Rectal smooth muscle tissue (tissue), 1 donor: ENCODE data around the gene EGFR.

Source experiments
- H3K27ac ChIP-seq: one replicate; pipeline ENCODE4 v1.7.0; 2013; ENCODE audit warnings: low read depth, low read length, inconsistent platforms
- H3K27me3 ChIP-seq: one replicate; pipeline ENCODE4 v1.7.0; 2013; ENCODE audit warnings: low read length; ENCODE audit not compliant: control insufficient read depth, insufficient read depth
- H3K36me3 ChIP-seq: one replicate; pipeline ENCODE4 v1.7.0; 2013; ENCODE audit warnings: low read length; ENCODE audit not compliant: control insufficient read depth, insufficient read depth
- H3K4me1 ChIP-seq: one replicate; pipeline ENCODE4 v1.7.0; 2013; ENCODE audit warnings: low read length; ENCODE audit not compliant: control insufficient read depth, insufficient read depth
- H3K4me3 ChIP-seq: one replicate; pipeline ENCODE4 v1.7.0; 2013; ENCODE audit warnings: low read length
- H3K9ac ChIP-seq: one replicate; pipeline ENCODE4 v1.7.0; 2013; ENCODE audit warnings: low read length

The EGFR gene

GRCh38 chr7:54991341-54991740 lies 27.5 kb upstream of the EGFR start:
- no peaks in the 10 kb centered on the region for H3K27me3 ChIP-seq
- H3K36me3 ChIP-seq = no peaks in the 10 kb centered on the region
- no peaks in the 10 kb centered on the region for H3K4me1 ChIP-seq
- no peak overlapping the region for H3K9ac ChIP-seq
- no peak overlapping the region for H3K4me3 ChIP-seq
- H3K27ac ChIP-seq = no peak overlapping the region

GRCh38 chr7:54992871-54993475 lies 25.8 kb upstream of the EGFR start:
- peaks cover 3% of the 10 kb centered on the region for H3K27me3 ChIP-seq
- H3K4me1 ChIP-seq = no peaks in the 10 kb centered on the region
- H3K9ac ChIP-seq = no peak overlapping the region
- no peaks in the 10 kb centered on the region for H3K36me3 ChIP-seq
- no peak overlapping the region for H3K27ac ChIP-seq
- no peak overlapping the region for H3K4me3 ChIP-seq

- Histone ChIP-seq H3K4me3 (no peak overlapping the region), H3K9ac (no peak overlapping the region), H3K27ac (no peak overlapping the region), H3K27me3 (peaks cover 3% of the 10 kb centered on the region), H3K4me1 (no peaks in the 10 kb centered on the region), H3K36me3 (no peaks in the 10 kb centered on the region)
Measured at GRCh38 chr7:54995166-54995565, 23.7 kb upstream of the EGFR start.

GRCh38 chr7:54995610-54996363 lies 23.0 kb upstream of the EGFR start:
- Histone ChIP-seq H3K4me1 (no peaks in the 10 kb centered on the region), H3K36me3 (no peaks in the 10 kb centered on the region), H3K4me3 (no peak overlapping the region), H3K27me3 (peaks cover 3% of the 10 kb centered on the region), H3K9ac (no peak overlapping the region), H3K27ac (no peak overlapping the region)

- Histone ChIP-seq H3K4me3 (no peak overlapping the region), H3K9ac (no peak overlapping the region), H3K27me3 (peaks cover 3% of the 10 kb centered on the region), H3K36me3 (no peaks in the 10 kb centered on the region), H3K4me1 (no peaks in the 10 kb centered on the region), H3K27ac (no peak overlapping the region)
Measured at GRCh38 chr7:54996391-54996790, 22.4 kb upstream of the EGFR start.

GRCh38 chr7:55004579-55004978 lies 14.2 kb upstream of the EGFR start:
- H3K27me3 ChIP-seq = no peaks in the 10 kb centered on the region
- H3K9ac ChIP-seq = no peak overlapping the region
- no peak overlapping the region for H3K4me3 ChIP-seq
- no peaks in the 10 kb centered on the region for H3K4me1 ChIP-seq
- no peak overlapping the region for H3K27ac ChIP-seq
- no peaks in the 10 kb centered on the region for H3K36me3 ChIP-seq

GRCh38 chr7:55005241-55005851 lies 13.5 kb upstream of the EGFR start:
- Histone ChIP-seq H3K9ac (no peak overlapping the region), H3K27ac (no peak overlapping the region), H3K4me3 (no peak overlapping the region), H3K4me1 (no peaks in the 10 kb centered on the region), H3K27me3 (no peaks in the 10 kb centered on the region), H3K36me3 (no peaks in the 10 kb centered on the region)

- Histone ChIP-seq H3K36me3 (no peaks in the 10 kb centered on the region), H3K4me3 (no peak overlapping the region), H3K27me3 (no peaks in the 10 kb centered on the region), H3K9ac (no peak overlapping the region), H3K4me1 (no peaks in the 10 kb centered on the region), H3K27ac (no peak overlapping the region)
Measured at GRCh38 chr7:55006499-55006898, 12.3 kb upstream of the EGFR start.

GRCh38 chr7:55013851-55014250 lies 5.0 kb upstream of the EGFR start:
- no peaks in the 10 kb centered on the region for H3K36me3 ChIP-seq
- no peak overlapping the region for H3K4me3 ChIP-seq
- H3K27ac ChIP-seq = no peak overlapping the region
- peaks cover 2% of the 10 kb centered on the region for H3K27me3 ChIP-seq
- H3K9ac ChIP-seq = no peak overlapping the region
- peaks cover 2% of the 10 kb centered on the region for H3K4me1 ChIP-seq

GRCh38 chr7:55016061-55016745 lies 2.6 kb upstream of the EGFR start:
- H3K36me3 ChIP-seq = no peaks in the 10 kb centered on the region
- H3K27me3 ChIP-seq = peaks cover 2% of the 10 kb centered on the region
- no peak overlapping the region for H3K27ac ChIP-seq
- no peak overlapping the region for H3K4me3 ChIP-seq
- H3K4me1 ChIP-seq = peaks cover 9% of the 10 kb centered on the region
- H3K9ac ChIP-seq = no peak overlapping the region

GRCh38 chr7:55016746-55017090 lies 2.1 kb upstream of the EGFR start:
- Histone ChIP-seq H3K27me3 (peaks cover 2% of the 10 kb centered on the region), H3K4me3 (no peak overlapping the region), H3K9ac (no peak overlapping the region), H3K27ac (no peak overlapping the region), H3K4me1 (peaks cover 10% of the 10 kb centered on the region), H3K36me3 (no peaks in the 10 kb centered on the region)

- Histone ChIP-seq H3K27me3 (peaks cover 2% of the 10 kb centered on the region), H3K9ac (no peak overlapping the region), H3K4me3 (peak overlapping the region; percentile 76), H3K36me3 (no peaks in the 10 kb centered on the region), H3K27ac (no peak overlapping the region), H3K4me1 (peaks cover 15% of the 10 kb centered on the region)
Measured at GRCh38 chr7:55017841-55018240, 976 bp upstream of the EGFR start.
